Activated CD4-positive, alpha-beta T cell treated with anti-CD3 and anti-CD28 coated beads, Interleukin-2, amount 10 ng/mL, durations not matched to agents 24 days and 14 days (primary cell): ENCODE results near the gene UCP2. TPM values are rescaled to one million over a fixed set of nuclear protein-coding genes. Genes with fewer than 3 reads are reported as not detected.
"Not testable (repeated sequence)": the region's sequence is repeated elsewhere in the genome, so short reads cannot be mapped to it uniquely, and the experiment has no call there.

Experiments
- DNase-seq: peaks from one replicate; pipeline ENCODE4 v3.0.0; 2022
- H3K27ac Mint-ChIP-seq: one replicate; pipeline ENCODE4 v1.8.0; 2022; ENCODE audit warnings: mild to moderate bottlenecking, mixed read lengths
- H3K27me3 Mint-ChIP-seq: one replicate; pipeline ENCODE4 v1.8.0; 2022; ENCODE audit warnings: mixed read lengths
- H3K36me3 Mint-ChIP-seq: one replicate; pipeline ENCODE4 v1.8.0; 2022; ENCODE audit warnings: low read depth, mild to moderate bottlenecking, mixed read lengths
- H3K4me1 Mint-ChIP-seq: one replicate; pipeline ENCODE4 v1.8.0; 2021; ENCODE audit warnings: mixed read lengths
- H3K4me3 Mint-ChIP-seq: one replicate; pipeline ENCODE4 v1.8.0; 2022; ENCODE audit warnings: mild to moderate bottlenecking, moderate library complexity, mixed read lengths
- H3K9me3 Mint-ChIP-seq: one replicate; pipeline ENCODE4 v1.8.0; 2021; ENCODE audit warnings: mixed read lengths
- intact Hi-C: fragments of 100-400 bp; cut with micrococcal nuclease; formaldehyde crosslinking; loops from one replicate; pipeline ENCODE4 v1.15.1; 2023
- total RNA-seq: library from RNA; stranded (reverse); gene quantifications from 2 replicates; pipeline ENCODE4 v1.2.3, GENCODE V29; 2022

Gene UCP2
- total RNA-seq, 1 donor from 2014 or later, result 447 TPM

DNA sequence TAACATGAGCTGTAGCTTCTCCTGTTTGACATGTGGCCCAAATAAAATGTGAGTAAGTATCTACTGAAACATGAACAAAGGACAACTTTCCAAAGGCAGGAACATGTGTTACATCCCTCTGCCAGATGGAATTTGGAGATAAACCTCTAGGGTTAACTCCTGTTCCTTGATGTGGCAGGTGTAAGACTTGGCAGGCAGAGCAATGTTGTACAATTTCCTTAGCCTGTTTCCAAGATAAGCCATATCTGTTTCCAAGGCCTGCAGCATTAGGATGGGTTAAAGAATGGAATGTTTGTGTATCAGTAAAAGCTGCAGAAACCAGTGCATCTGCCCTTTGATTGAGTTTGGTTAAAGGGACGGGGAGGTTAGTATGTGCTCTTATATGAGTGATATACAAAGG lies 40.6 kb downstream of the UCP2 start:
- no peak for DNase-seq
- Mint-ChIP-seq H3K27me3 (no peaks in the 10 kb centered on the region), H3K36me3 (no peaks in the 10 kb centered on the region), H3K4me1 (no peaks in the 10 kb centered on the region), H3K9me3 (no peaks in the 10 kb centered on the region), H3K27ac (no peak overlapping the region), H3K4me3 (no peak overlapping the region)
- intact Hi-C loops, result no loop called here

DNA sequence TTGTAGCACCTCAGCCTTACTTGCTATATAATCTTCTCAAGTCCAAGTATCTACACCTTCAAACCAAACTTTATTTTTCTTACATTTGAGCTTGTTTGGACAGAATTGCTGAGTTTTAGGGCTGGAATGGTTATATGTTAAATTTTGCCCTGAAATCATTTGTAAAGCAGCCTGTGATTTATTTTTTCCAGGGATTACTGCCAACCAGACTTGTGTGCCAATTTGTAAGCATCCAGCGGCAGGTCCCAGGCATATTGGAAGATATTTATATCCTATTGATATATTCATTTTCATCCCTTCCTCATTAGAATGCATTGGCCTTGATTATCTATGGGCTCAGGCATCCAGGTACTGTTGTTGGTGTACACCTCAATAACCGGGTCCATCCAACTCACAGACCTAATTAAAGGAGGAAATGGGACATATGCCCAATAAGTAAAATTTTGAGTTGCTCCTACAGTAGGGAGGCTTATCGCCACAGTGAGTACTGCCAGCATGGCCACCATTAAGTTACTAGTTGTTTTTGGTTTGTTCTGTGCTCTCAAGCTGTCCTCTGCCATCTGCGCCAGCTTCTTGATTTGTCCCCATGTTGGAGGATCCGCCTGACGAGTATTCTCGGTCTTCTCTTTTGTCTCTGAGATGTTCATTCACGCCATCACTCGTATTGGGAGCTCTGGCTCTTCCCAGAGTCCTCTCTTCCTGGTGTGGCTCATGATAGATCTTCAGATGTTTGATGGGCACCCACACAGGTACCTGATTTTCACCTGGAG lies 41.7 kb downstream of the UCP2 start:
- H3K36me3 Mint-ChIP-seq, result no peaks in the 10 kb centered on the region
- no peak overlapping the region for H3K27ac Mint-ChIP-seq
- DNase-seq, result no peak
- no peak overlapping the region for H3K4me3 Mint-ChIP-seq
- intact Hi-C loops, result no loop called here
- H3K27me3 Mint-ChIP-seq, result no peaks in the 10 kb centered on the region
- no peaks in the 10 kb centered on the region for H3K9me3 Mint-ChIP-seq
- no peaks in the 10 kb centered on the region for H3K4me1 Mint-ChIP-seq

DNA sequence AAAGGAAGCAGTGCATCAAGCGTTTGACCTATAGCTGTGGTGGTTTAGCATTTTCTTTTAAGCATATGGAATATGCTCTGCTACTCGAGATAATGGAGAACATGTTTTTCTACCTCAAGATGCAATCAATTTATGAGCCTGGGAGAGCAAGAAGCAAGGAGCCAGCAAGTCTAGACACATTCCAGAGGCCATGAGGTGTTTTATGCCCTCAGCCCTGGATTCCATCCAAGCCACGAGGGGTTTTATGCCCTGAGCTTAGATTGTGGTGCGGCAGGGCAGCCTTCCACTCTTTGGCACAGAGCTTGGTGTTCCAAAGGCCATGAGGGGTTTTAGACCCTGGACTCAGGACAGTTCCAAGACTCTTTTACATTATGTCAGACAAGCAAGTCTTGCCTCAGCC lies 43.5 kb downstream of the UCP2 start:
- no peak for DNase-seq
- H3K4me3 Mint-ChIP-seq, result no peak overlapping the region
- no peaks in the 10 kb centered on the region for H3K4me1 Mint-ChIP-seq
- peaks cover 5% of the 10 kb centered on the region for H3K36me3 Mint-ChIP-seq
- no peaks in the 10 kb centered on the region for H3K27me3 Mint-ChIP-seq
- no peak overlapping the region for H3K27ac Mint-ChIP-seq
- intact Hi-C loops, result no loop called here
- H3K9me3 Mint-ChIP-seq, result no peaks in the 10 kb centered on the region

DNA sequence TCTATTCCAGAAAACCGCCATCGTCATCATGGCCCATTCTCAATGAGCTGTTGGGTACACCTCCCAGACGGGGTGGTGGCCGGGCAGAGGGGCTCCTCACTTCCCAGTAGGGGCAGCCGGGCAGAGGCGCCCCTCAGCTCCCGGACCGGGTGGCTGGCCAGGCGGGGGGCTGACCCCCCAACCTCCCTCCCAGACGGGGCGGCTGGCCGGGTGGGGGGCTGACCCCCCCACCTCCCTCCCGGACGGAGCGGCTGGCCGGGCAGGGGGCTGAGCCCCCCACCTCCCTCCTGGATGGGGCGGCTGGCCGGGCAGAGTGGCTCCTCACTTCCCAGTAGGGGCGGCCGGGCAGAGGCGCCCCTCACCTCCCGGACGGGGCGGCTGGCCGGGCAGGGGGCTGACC lies 46.6 kb downstream of the UCP2 start:
- intact Hi-C loops, H3K9me3 Mint-ChIP-seq: not testable (repeated sequence)

DNA sequence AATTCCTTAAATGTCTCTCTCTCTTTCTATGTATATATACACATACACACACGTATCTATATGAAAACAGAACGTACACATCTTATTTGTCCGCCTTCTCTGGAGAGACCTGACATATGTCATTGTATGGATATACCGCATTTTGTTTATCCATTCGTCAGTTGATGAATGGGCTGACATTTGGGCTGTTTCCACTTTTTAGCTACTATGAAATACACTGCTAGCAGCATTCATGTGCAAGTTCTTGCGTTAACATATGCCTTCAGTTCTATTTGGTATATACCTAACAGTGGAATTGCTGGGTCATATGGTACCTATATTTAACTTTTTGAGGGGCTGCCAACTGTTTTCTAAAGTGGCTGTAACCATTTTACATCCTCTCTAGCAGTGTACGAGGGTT lies 49.9 kb downstream of the UCP2 start:
- Mint-ChIP-seq H3K27ac (no peak overlapping the region), H3K4me3 (no peak overlapping the region), H3K27me3 (no peaks in the 10 kb centered on the region), H3K4me1 (no peaks in the 10 kb centered on the region), H3K36me3 (peaks cover 11% of the 10 kb centered on the region), H3K9me3 (no peaks in the 10 kb centered on the region)
- no peak for DNase-seq
- intact Hi-C loops, result loop anchor here (5.0 kb wide), 1 partner anchor 305 kb away; no protein-coding TSS in a partner anchor

More for the DNA sequence above, 46.6 kb downstream of the UCP2 start:
- H3K36me3 Mint-ChIP-seq, H3K4me3 Mint-ChIP-seq, DNase-seq, H3K27me3 Mint-ChIP-seq, H3K27ac Mint-ChIP-seq, H3K4me1 Mint-ChIP-seq: not testable (repeated sequence)

DNA sequence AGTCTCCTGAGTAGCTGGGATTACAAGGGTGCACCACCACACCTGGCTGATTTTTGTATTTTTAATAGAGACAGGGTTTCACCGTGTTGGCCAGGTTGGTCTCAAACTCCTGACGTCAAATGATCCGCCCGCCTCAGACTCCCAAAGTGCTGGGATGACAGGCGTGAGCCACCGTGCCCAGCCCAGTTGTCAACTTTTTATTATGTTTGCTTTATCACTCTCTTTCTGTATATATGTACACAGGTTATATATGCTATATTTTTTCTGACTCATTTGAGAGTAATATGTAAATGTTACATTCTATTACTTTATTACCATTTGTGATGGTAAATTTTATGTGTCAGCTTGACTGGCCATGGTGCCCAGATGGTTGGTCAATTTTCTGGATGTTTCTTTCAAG lies 50.7 kb downstream of the UCP2 start:
- Mint-ChIP-seq H3K4me1 (no peaks in the 10 kb centered on the region), H3K36me3 (peaks cover 19% of the 10 kb centered on the region), H3K4me3 (no peak overlapping the region), H3K27me3 (no peaks in the 10 kb centered on the region), H3K9me3 (no peaks in the 10 kb centered on the region), H3K27ac (no peak overlapping the region)
- intact Hi-C loops, result loop anchor here (5.0 kb wide), 1 partner anchor 305 kb away; no protein-coding TSS in a partner anchor
- DNase-seq, result no peak

DNA sequence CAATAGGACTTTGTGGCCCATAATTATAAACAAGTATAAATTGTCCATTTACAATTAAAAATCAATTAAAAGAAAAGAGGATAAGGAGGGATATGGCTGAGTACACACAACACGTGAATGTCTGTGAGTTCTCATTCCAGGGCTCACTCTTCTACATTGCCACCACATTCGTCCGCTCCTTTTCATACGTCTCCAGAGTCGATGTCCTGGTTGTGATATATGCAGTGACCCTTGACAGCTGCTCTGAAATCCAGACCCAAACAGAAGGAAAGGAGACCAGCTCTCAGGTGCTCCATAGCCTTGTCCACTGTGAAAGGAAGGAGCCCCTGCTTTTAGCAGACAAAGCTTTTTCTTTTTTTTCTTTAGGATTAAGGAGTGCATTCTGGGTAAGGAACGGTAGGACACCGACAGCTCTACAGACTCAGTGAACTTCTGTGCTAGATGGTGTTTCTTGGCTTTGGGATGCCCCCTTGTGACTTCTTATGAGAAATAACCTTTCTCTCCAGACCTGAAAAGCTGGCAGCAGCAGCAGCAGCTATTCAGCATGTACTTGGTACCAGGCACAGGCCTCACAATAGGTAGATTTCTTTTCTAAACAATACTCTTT lies 51.5 kb downstream of the UCP2 start:
- H3K4me1 Mint-ChIP-seq, result no peaks in the 10 kb centered on the region
- H3K27me3 Mint-ChIP-seq, result no peaks in the 10 kb centered on the region
- H3K4me3 Mint-ChIP-seq, result no peak overlapping the region
- DNase-seq, result peak; percentile 72
- H3K36me3 Mint-ChIP-seq, result peaks cover 21% of the 10 kb centered on the region
- H3K27ac Mint-ChIP-seq, result no peak overlapping the region
- no peaks in the 10 kb centered on the region for H3K9me3 Mint-ChIP-seq
- intact Hi-C loops, result loop anchor here (5.0 kb wide), 1 partner anchor 304 kb away; no protein-coding TSS in a partner anchor

DNA sequence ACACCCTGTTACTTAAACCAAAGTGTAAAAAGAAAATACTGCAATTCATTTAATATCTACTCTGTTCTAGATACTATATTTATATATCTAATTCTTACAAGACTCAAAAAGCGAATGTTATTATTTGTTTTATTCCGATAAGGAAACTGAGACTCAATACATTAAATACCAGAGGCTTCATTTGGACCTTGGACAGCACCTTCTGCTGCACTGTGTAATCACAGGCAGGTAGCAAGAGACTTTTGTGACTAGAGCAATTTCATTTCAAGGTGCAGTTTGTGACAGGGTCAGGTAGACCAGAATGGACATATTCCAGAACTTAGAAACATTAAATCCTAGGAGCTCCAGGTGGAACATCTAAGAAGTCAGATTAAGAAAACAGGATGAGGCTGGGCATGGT lies 53.3 kb downstream of the UCP2 start:
- no peak overlapping the region for H3K27ac Mint-ChIP-seq
- intact Hi-C loops, result no loop called here
- DNase-seq, result no peak
- H3K4me3 Mint-ChIP-seq, result no peak overlapping the region
- H3K9me3 Mint-ChIP-seq, result no peaks in the 10 kb centered on the region
- H3K4me1 Mint-ChIP-seq, result no peaks in the 10 kb centered on the region
- H3K27me3 Mint-ChIP-seq, result no peaks in the 10 kb centered on the region
- peaks cover 25% of the 10 kb centered on the region for H3K36me3 Mint-ChIP-seq

Other genes starting within 250 kb of the UCP2 start
- 74.3 and 79.5 TPM in 2 replicates for gene RAB6A, start 221.8 kb downstream of the UCP2 start, total RNA-seq
- 67.2 and 69.0 TPM in 2 replicates for gene MRPL48, start 195.0 kb downstream of the UCP2 start, total RNA-seq
- 92.7 and 98.0 TPM in 2 replicates for gene COA4, start 106.0 kb downstream of the UCP2 start, total RNA-seq
- 26.7 and 28.6 TPM in 2 replicates for gene PAAF1, start 105.8 kb downstream of the UCP2 start, total RNA-seq
- 0.26 and 1.0 TPM in 2 replicates for gene DNAJB13, start 31.8 kb downstream of the UCP2 start, total RNA-seq
- gene UCP3, start 26.2 kb upstream of the UCP2 start, total RNA-seq, result 2.9 and 3.6 TPM in 2 replicates
- 35.1 and 37.4 TPM in 2 replicates for gene C2CD3, start 188.2 kb upstream of the UCP2 start, total RNA-seq
- 66.3 and 69.6 TPM in 2 replicates for gene PPME1, start 188.4 kb upstream of the UCP2 start, total RNA-seq